Glutamatergic neuron (in vitro differentiated cells): ENCODE measurements around the gene GPR68. TPM values are rescaled to one million over a fixed set of nuclear protein-coding genes. Genes with fewer than 3 reads are reported as not detected.

Experiments
- DNase-seq: peaks from one replicate; pipeline ENCODE4 v3.0.0; 2022
- H3K27ac Mint-ChIP-seq: one replicate; pipeline ENCODE4 v1.8.0; 2020; ENCODE audit warnings: mild to moderate bottlenecking, mixed read lengths, inconsistent platforms; ENCODE audit not compliant: unreplicated experiment
- H3K27me3 Mint-ChIP-seq: one replicate; pipeline ENCODE4 v1.8.0; 2020; ENCODE audit warnings: mild to moderate bottlenecking, moderate library complexity, mixed read lengths, inconsistent platforms; ENCODE audit not compliant: unreplicated experiment
- H3K36me3 Mint-ChIP-seq: one replicate; pipeline ENCODE4 v1.8.0; 2020; ENCODE audit warnings: mild to moderate bottlenecking, mixed read lengths, inconsistent platforms; ENCODE audit not compliant: unreplicated experiment
- H3K4me1 Mint-ChIP-seq: one replicate; pipeline ENCODE4 v1.8.0; 2020; ENCODE audit warnings: mild to moderate bottlenecking, low read depth, mixed read lengths, inconsistent platforms; ENCODE audit not compliant: unreplicated experiment
- H3K4me3 Mint-ChIP-seq: one replicate; pipeline ENCODE4 v1.8.0; 2020; ENCODE audit warnings: mild to moderate bottlenecking, mixed read lengths, inconsistent platforms; ENCODE audit not compliant: unreplicated experiment
- H3K9me3 Mint-ChIP-seq: one replicate; pipeline ENCODE4 v1.8.0; 2020; ENCODE audit warnings: mild to moderate bottlenecking, moderate library complexity, mixed read lengths, inconsistent platforms; ENCODE audit not compliant: unreplicated experiment
- CTCF ChIP-seq: fragments of 200-600 bp; sonication (generic); IDR thresholded peaks from one replicate; pipeline ENCODE4 v1.5.0; 2021; ENCODE audit not compliant: partially characterized antibody, unreplicated experiment
- total RNA-seq: library from RNA; stranded (reverse); fragmentation: NEBNext Ultra II Directional; extraction: Animal tissue kit (Norgen Biotek cat#: 25700); gene quantifications from one replicate; pipeline ENCODE4 v1.2.1, GENCODE V29; 2021; ENCODE audit not compliant: unreplicated experiment

GPR68 gene
- total RNA-seq, 1 donor from 2014 or later, result not detected

- Mint-ChIP-seq H3K27ac (no peak overlapping the region), H3K27me3 (no peaks in the 10 kb centered on the region), H3K36me3 (peaks cover 8% of the 10 kb centered on the region), H3K4me1 (peaks cover 5% of the 10 kb centered on the region), H3K4me3 (no peak overlapping the region), H3K9me3 (peaks cover 8% of the 10 kb centered on the region)
- TF ChIP-seq CTCF, result no peak
- DNase-seq, result no peak
Measured at GRCh38 chr14:91290986-91291385, 46.5 kb upstream of the GPR68 start.

GRCh38 chr14:91289464-91289863 is 45.0 kb upstream of the GPR68 start:
- Mint-ChIP-seq H3K9me3 (peaks cover 8% of the 10 kb centered on the region), H3K27ac (no peak overlapping the region), H3K36me3 (peaks cover 8% of the 10 kb centered on the region), H3K4me1 (peaks cover 5% of the 10 kb centered on the region), H3K4me3 (no peak overlapping the region), H3K27me3 (no peaks in the 10 kb centered on the region)
- TF ChIP-seq CTCF, result no peak
- DNase-seq, result no peak

GRCh38 chr14:91288876-91289275 is 44.4 kb upstream of the GPR68 start:
- Mint-ChIP-seq H3K36me3 (peaks cover 5% of the 10 kb centered on the region), H3K4me1 (peaks cover 2% of the 10 kb centered on the region), H3K27me3 (no peaks in the 10 kb centered on the region)

GRCh38 chr14:91286530-91286937 is 42.0 kb upstream of the GPR68 start:
- Mint-ChIP-seq H3K27ac (no peak overlapping the region), H3K27me3 (peaks cover 2% of the 10 kb centered on the region), H3K4me1 (peaks cover 2% of the 10 kb centered on the region), H3K36me3 (peaks cover 12% of the 10 kb centered on the region), H3K9me3 (peaks cover 2% of the 10 kb centered on the region), H3K4me3 (no peak overlapping the region)
- peak; percentile 82 for DNase-seq
- peak; percentile 95 for TF ChIP-seq CTCF

More at GRCh38 chr14:91288876-91289275, 44.4 kb upstream of the GPR68 start:
- Mint-ChIP-seq H3K9me3 (peaks cover 6% of the 10 kb centered on the region), H3K4me3 (no peak overlapping the region), H3K27ac (no peak overlapping the region)
- no peak for TF ChIP-seq CTCF
- no peak for DNase-seq

- Mint-ChIP-seq H3K9me3 (peaks cover 2% of the 10 kb centered on the region), H3K4me1 (peaks cover 2% of the 10 kb centered on the region), H3K4me3 (no peak overlapping the region), H3K27me3 (peaks cover 2% of the 10 kb centered on the region), H3K27ac (no peak overlapping the region), H3K36me3 (peaks cover 12% of the 10 kb centered on the region)
- DNase-seq, result no peak
- TF ChIP-seq CTCF, result no peak
Measured at GRCh38 chr14:91284791-91285548, 40.5 kb upstream of the GPR68 start.
